K562 (cell line): Measurements from ENCODE around the gene BANK1. TPM values are rescaled to one million over a fixed set of nuclear protein-coding genes. Genes with fewer than 3 reads are reported as not detected.

Source experiments
- ATAC-seq: fragments of 200-7000 bp; cut with Tn5 transposase; 3 replicates; pipeline ENCODE4 v1.9.1; 2020; ENCODE audit warnings: moderate library complexity
- BruUV-seq: library from RNA; stranded (reverse); fragments of 400-500 nt; replicated peaks from 2 replicates; lab custom pipeline; 2021; lab: Mats Ljungman, UMichigan
- CTCF ChIA-PET: fragments of 300-600 bp; formaldehyde crosslinking; extraction: SDS; loops from one replicate; lab custom pipeline; 2021; ENCODE audit warnings: low intra/inter-chr PET ratio; lab: Yijun Ruan, JAX
- POLR2A ChIA-PET: fragments of 300-600, 350-650 bp; sonication (Branson Sonifier 250); formaldehyde crosslinking; extraction: SDS; loops from one replicate; lab custom pipeline; 2021; ENCODE audit warnings: antibody characterized with exemption, inconsistent platforms; lab: Yijun Ruan, JAX
- DNase-seq, 4 experiments: peaks; one replicate each; pipeline versions ENCODE4 v3.0.0 to v3.0.0-alpha.2; 2011 to 2018; ENCODE audit warnings: low spot score in 3 of 4, mixed read lengths in 3 of 4; ENCODE audit errors: extremely low read depth in 1 of 4
- FAIRE-seq: peaks from 2 replicates; lab custom pipeline; 2011; peaks lifted over from hg19 to GRCh38; lab: Jason Lieb, UNC
- H2AFZ ChIP-seq: 2 replicates; pipeline ENCODE4 v1.6.0; 2011; ENCODE audit warnings: low read depth, low read length, control low read depth, inconsistent platforms
- H3K27ac ChIP-seq: fragments of 200-600 bp; 3 replicates; pipeline ENCODE4 v1.8.0; 2011; ENCODE audit warnings: low read depth, mild to moderate bottlenecking, control low read depth, inconsistent platforms, low read length, moderate library complexity, mixed read lengths; ENCODE audit errors: extremely low read depth
- H3K27me3 ChIP-seq, 2 experiments: fragments of 300-600 bp in 1 of 2; 2 replicates in 1 of 2; 3 replicates in 1 of 2; pipeline versions ENCODE4 v1.6.0 to v1.8.0; 2011; ENCODE audit warnings: inconsistent platforms in 2 of 2, low read length in 2 of 2, mild to moderate bottlenecking in 1 of 2, mixed read lengths in 1 of 2, moderate library complexity in 1 of 2; ENCODE audit not compliant: control insufficient read depth in 2 of 2, insufficient read depth in 2 of 2
- H3K36me3 ChIP-seq: fragments of 300-600 bp; 3 replicates; pipeline ENCODE4 v1.8.0; 2011; ENCODE audit warnings: mild to moderate bottlenecking, low read length, inconsistent platforms; ENCODE audit not compliant: control insufficient read depth, insufficient read depth
- H3K4me1 ChIP-seq, 2 experiments: fragments of 200-600 bp in 1 of 2; replicated peaks in 1 of 2; 2 replicates in 1 of 2; 3 replicates in 1 of 2; pipeline versions ENCODE4 v1.5.1 to v1.8.0; 2011; ENCODE audit warnings: inconsistent platforms in 2 of 2, low read length in 2 of 2, mild to moderate bottlenecking in 1 of 2, mixed read lengths in 1 of 2, moderate library complexity in 1 of 2; ENCODE audit not compliant: control insufficient read depth in 2 of 2, insufficient read depth in 2 of 2
- H3K4me2 ChIP-seq: 2 replicates; pipeline ENCODE4 v1.6.1; 2011; ENCODE audit warnings: low read length, control low read depth, inconsistent platforms, mixed read lengths; ENCODE audit not compliant: insufficient read depth
- H3K4me3 ChIP-seq: fragments of 200-600 bp; sonication (generic), shearing (Covaris generic); 2 replicates; pipeline ENCODE4 v1.5.1; 2016; ENCODE audit warnings: control low read depth, inconsistent platforms
- H3K79me2 ChIP-seq: fragments of 200-600 bp; 3 replicates; pipeline ENCODE4 v1.8.0; 2011; ENCODE audit warnings: low read length, inconsistent platforms; ENCODE audit not compliant: control insufficient read depth, insufficient read depth
- H3K9ac ChIP-seq, 2 experiments: 2 replicates each; pipeline versions ENCODE4 v1.6.0 to v1.6.1; 2011; ENCODE audit warnings: low read depth in 2 of 2, low read length in 2 of 2, control low read depth in 1 of 2, inconsistent platforms in 1 of 2, mild to moderate bottlenecking in 1 of 2, mixed read lengths in 1 of 2; ENCODE audit not compliant: insufficient read depth in 1 of 2
- H3K9me1 ChIP-seq: one replicate; pipeline ENCODE4 v1.6.0; 2011; ENCODE audit warnings: inconsistent platforms, mild to moderate bottlenecking, low read length, moderate library complexity; ENCODE audit not compliant: control insufficient read depth, insufficient read depth
- H3K9me3 ChIP-seq: replicated peaks from 2 replicates; pipeline ENCODE4 v1.5.1; 2011; ENCODE audit warnings: low read depth, low read length, inconsistent platforms; ENCODE audit not compliant: control insufficient read depth, insufficient read depth
- H4K20me1 ChIP-seq: replicated peaks from 2 replicates; pipeline ENCODE4 v1.6.1; 2011; ENCODE audit warnings: low read length, inconsistent platforms, mixed read lengths; ENCODE audit not compliant: control insufficient read depth, insufficient read depth
- ESRRB ChIP-seq: fragments of 250-450 bp; sonication (Bioruptor Pico); IDR thresholded peaks from 2 replicates; pipeline ENCODE4 v1.5.0; 2020; ENCODE audit warnings: mild to moderate bottlenecking, moderate library complexity, borderline replicate concordance
- HMGN3 ChIP-seq: IDR thresholded peaks from 2 replicates; pipeline ENCODE4 v1.6.1; 2011; ENCODE audit warnings: borderline replicate concordance, low read depth, mild to moderate bottlenecking, mixed read lengths, low read length; ENCODE audit not compliant: insufficient read length; ENCODE audit errors: extremely low read depth
- SETDB1 ChIP-seq: IDR thresholded peaks from one replicate; pipeline ENCODE4 v1.6.1; 2012; ENCODE audit warnings: low read length, control low read depth, inconsistent platforms
- XRCC4 ChIP-seq: IDR thresholded peaks from one replicate; pipeline ENCODE4 v1.6.1; 2011; ENCODE audit not compliant: insufficient read depth, insufficient read length; ENCODE audit errors: extremely low read depth
- ZBTB8A ChIP-seq: fragments of 450-650 bp; IDR thresholded peaks from 2 replicates; pipeline ENCODE4 v1.6.1; 2018; ENCODE audit warnings: mild to moderate bottlenecking, moderate library complexity; ENCODE audit not compliant: partially characterized antibody
- ZNF436 ChIP-seq: fragments of 250-450, 450-650 bp; sonication (Bioruptor Pico); formaldehyde crosslinking; IDR thresholded peaks from 2 replicates; pipeline ENCODE4 v1.7.0; 2020; ENCODE audit warnings: mild to moderate bottlenecking
- WGBS: fragments of 100-300 bp; shearing (Covaris generic); methylation state at CpG from one replicate; pipeline ENCODE4 v1.1.6; 2016; ENCODE audit warnings: low coverage, mixed read lengths; ENCODE audit not compliant: insufficient coverage; ENCODE audit errors: missing lambda C conversion rate; 5-methylcytosine and 5-hydroxymethylcytosine counted together
- in situ Hi-C: fragments of 300-500 bp; cut with MboI; formaldehyde crosslinking; loops from 4 replicates; pipeline ENCODE4 v1.15.0; 2018; ENCODE audit warnings: inconsistent platforms, mixed read lengths
- intact Hi-C: fragments of 100-400 bp; cut with micrococcal nuclease; formaldehyde crosslinking; loops from 2 replicates; pipeline ENCODE4 v1.14.2; 2022
- polyA plus RNA-seq, 8 experiments: library from polyadenylated mRNA; depleted of rRNA in 4 of 8; stranded (reverse) in 5 of 8; unstranded in 3 of 8; fragments of >200 nt; fragmentation: Nextera tagmentation in 2 of 8; fragmentation: Illumina TruSeq in 1 of 8; extraction: Ambion mirVana in 2 of 8; extraction: Trizol in 1 of 8; gene quantifications; 2 replicates each; pipeline versions ENCODE4 v1.2.1 to v1.2.3, GENCODE V29; 2011 to 2014; ENCODE audit warnings: inconsistent platforms in 1 of 8, missing spikeins in 1 of 8
- total RNA-seq, 7 experiments: library from RNA; depleted of rRNA in 6 of 7; stranded (reverse); fragments of >200 nt in 6 of 7; fragmentation: Illumina TruSeq in 2 of 7; extraction: Trizol in 2 of 7; gene quantifications; 2 replicates each; pipeline versions ENCODE4 v1.2.1 to v1.2.3, GENCODE V29; 2011 to 2021; ENCODE audit warnings: low replicate concordance in 1 of 7
- TF ChIP-seq, protein P1 (sequence below): fragments of 250-450 bp; sonication (Bioruptor Pico); IDR thresholded peaks from 2 replicates; pipeline ENCODE4 v1.4.0; 2020
- TF ChIP-seq, protein P2 (sequence below): fragments of 450-650 bp; IDR thresholded peaks from 2 replicates; pipeline ENCODE4 v1.6.1; 2016; ENCODE audit warnings: low read depth
- TF ChIP-seq, protein P3 (sequence below): IDR thresholded peaks from 2 replicates; pipeline ENCODE4 v1.6.1; 2014; ENCODE audit warnings: antibody characterized with exemption

Gene BANK1
- total and polyA plus RNA-seq, 9 of the 15 experiments (the other 6 are each of a cell fraction or from before 2014, with no cell fraction given), result not detected

DNA sequence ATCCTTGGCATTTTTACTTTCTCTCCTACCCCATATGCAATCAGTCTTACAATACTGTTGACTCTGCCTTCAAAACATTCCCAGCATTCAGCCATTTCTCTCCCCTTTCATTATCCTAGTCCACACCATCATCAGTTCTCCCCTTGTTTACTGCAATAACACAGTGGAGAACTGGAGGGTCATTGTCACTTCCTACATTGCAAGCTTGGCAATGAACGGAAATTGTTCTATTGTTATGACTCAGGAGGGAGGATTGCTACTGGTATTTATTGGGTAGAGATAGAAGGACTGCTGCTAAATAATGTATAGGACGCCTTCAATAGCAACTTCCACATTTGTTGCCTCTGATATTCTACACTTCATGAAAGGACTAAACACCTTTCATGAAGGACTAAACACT is 231.8 kb downstream of the BANK1 start:
- Histone ChIP-seq H3K79me2 (no peaks in the 10 kb centered on the region), H4K20me1 (no peaks in the 10 kb centered on the region), H3K9me1 (no peaks in the 10 kb centered on the region), H3K4me3 (no peak overlapping the region), H3K9me3 (no peaks in the 10 kb centered on the region), H3K36me3 (no peaks in the 10 kb centered on the region), H2AFZ (no peak overlapping the region), H3K4me1 (no peaks in the 10 kb centered on the region), H3K9ac (no peak overlapping the region), H3K4me2 (no peak overlapping the region), H3K27ac (no peak overlapping the region), H3K27me3 (no peaks in the 10 kb centered on the region)
- in situ Hi-C loops (no loop called here), intact Hi-C loops (no loop called here)
- TF ChIP-seq ZNF436 (CRISPR knock-in tag) (no peak), XRCC4 (no peak), ESRRB (CRISPR knock-in tag) (no peak), HMGN3 (no peak), ZBTB8A (no peak), SETDB1 (no peak)
- TF ChIP-seq, protein P1, sequence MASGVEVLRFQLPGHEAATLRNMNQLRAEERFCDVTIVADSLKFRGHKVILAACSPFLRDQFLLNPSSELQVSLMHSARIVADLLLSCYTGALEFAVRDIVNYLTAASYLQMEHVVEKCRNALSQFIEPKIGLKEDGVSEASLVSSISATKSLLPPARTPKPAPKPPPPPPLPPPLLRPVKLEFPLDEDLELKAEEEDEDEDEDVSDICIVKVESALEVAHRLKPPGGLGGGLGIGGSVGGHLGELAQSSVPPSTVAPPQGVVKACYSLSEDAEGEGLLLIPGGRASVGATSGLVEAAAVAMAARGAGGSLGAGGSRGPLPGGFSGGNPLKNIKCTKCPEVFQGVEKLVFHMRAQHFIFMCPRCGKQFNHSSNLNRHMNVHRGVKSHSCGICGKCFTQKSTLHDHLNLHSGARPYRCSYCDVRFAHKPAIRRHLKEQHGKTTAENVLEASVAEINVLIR, result no peak
- TF ChIP-seq, protein P2, sequence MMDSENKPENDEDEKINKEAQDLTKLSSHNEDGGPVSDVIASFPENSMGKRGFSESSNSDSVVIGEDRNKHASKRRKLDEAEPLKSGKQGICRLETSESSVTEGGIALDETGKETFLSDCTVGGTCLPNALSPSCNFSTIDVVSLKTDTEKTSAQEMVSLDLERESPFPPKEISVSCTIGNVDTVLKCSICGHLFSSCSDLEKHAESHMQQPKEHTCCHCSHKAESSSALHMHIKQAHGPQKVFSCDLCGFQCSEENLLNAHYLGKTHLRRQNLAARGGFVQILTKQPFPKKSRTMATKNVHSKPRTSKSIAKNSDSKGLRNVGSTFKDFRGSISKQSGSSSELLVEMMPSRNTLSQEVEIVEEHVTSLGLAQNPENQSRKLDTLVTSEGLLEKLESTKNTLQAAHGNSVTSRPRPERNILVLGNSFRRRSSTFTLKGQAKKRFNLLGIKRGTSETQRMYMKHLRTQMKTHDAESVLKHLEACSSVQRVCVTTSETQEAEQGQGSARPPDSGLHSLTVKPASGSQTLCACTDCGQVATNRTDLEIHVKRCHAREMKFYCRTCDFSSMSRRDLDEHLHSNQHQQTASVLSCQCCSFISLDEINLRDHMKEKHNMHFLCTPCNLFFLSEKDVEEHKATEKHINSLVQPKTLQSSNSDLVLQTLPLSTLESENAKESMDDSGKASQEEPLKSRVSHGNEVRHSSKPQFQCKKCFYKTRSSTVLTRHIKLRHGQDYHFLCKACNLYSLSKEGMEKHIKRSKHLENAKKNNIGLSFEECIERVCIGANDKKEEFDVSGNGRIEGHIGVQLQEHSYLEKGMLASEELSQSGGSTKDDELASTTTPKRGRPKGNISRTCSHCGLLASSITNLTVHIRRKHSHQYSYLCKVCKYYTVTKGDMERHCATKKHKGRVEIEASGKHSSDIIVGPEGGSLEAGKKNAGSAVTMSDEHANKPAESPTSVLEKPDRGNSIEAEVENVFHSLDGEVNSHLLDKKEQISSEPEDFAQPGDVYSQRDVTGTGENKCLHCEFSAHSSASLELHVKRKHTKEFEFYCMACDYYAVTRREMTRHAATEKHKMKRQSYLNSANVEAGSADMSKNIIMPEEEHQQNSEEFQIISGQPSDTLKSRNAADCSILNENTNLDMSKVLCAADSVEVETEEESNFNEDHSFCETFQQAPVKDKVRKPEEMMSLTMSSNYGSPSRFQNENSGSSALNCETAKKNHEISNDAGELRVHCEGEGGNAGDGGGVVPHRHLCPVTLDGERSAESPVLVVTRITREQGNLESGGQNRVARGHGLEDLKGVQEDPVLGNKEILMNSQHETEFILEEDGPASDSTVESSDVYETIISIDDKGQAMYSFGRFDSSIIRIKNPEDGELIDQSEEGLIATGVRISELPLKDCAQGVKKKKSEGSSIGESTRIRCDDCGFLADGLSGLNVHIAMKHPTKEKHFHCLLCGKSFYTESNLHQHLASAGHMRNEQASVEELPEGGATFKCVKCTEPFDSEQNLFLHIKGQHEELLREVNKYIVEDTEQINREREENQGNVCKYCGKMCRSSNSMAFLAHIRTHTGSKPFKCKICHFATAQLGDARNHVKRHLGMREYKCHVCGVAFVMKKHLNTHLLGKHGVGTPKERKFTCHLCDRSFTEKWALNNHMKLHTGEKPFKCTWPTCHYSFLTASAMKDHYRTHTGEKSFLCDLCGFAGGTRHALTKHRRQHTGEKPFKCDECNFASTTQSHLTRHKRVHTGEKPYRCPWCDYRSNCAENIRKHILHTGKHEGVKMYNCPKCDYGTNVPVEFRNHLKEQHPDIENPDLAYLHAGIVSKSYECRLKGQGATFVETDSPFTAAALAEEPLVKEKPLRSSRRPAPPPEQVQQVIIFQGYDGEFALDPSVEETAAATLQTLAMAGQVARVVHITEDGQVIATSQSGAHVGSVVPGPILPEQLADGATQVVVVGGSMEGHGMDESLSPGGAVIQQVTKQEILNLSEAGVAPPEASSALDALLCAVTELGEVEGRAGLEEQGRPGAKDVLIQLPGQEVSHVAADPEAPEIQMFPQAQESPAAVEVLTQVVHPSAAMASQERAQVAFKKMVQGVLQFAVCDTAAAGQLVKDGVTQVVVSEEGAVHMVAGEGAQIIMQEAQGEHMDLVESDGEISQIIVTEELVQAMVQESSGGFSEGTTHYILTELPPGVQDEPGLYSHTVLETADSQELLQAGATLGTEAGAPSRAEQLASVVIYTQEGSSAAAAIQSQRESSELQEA, result no peak
- TF ChIP-seq, protein P3, sequence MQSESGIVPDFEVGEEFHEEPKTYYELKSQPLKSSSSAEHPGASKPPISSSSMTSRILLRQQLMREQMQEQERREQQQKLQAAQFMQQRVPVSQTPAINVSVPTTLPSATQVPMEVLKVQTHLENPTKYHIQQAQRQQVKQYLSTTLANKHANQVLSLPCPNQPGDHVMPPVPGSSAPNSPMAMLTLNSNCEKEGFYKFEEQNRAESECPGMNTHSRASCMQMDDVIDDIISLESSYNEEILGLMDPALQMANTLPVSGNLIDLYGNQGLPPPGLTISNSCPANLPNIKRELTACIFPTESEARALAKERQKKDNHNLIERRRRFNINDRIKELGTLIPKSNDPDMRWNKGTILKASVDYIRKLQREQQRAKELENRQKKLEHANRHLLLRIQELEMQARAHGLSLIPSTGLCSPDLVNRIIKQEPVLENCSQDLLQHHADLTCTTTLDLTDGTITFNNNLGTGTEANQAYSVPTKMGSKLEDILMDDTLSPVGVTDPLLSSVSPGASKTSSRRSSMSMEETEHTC, result no peak
- BruUV-seq, result no TSS peak
- FAIRE-seq (no peak), ATAC-seq (no peak), DNase-seq (no peak)
- POLR2A ChIA-PET, result no interaction called here
- WGBS, result 0% methylated on average over 2 of the region's 2 CpGs
- CTCF ChIA-PET, result no interaction called here
